Prostate gland (tissue), 2 donors: ENCODE results near the gene LSM4. TPM values are rescaled to one million over a fixed set of nuclear protein-coding genes. Genes with fewer than 3 reads are reported as not detected.

Source experiments
- DNase-seq: peaks from one replicate; pipeline ENCODE4 v3.0.0-alpha.2; 2019; ENCODE audit warnings: low spot score
- H3K27ac ChIP-seq, 2 donors: fragments of 200-600 bp; sonication (generic); 2 replicates each; pipeline ENCODE4 v1.5.1; 2017 to 2019
- H3K27me3 ChIP-seq: fragments of 200-600 bp; sonication (generic); replicated peaks from 2 replicates; pipeline ENCODE4 v1.5.1; 2019; ENCODE audit not compliant: insufficient read depth
- H3K36me3 ChIP-seq, 2 donors: fragments of 200-600 bp; sonication (generic); 1 replicate in 1 of 2; 2 replicates in 1 of 2; pipeline versions ENCODE4 v1.5.1 to v1.8.1; 2017 to 2019
- H3K4me1 ChIP-seq: fragments of 200-600 bp; sonication (generic); replicated peaks from 2 replicates; pipeline ENCODE4 v1.5.1; 2019
- H3K4me3 ChIP-seq, 2 donors: fragments of 200-600 bp; sonication (generic); 2 replicates each; pipeline ENCODE4 v1.5.1; 2017 to 2019
- H3K9me3 ChIP-seq: fragments of 200-600 bp; sonication (generic); 2 replicates; pipeline ENCODE4 v1.5.1; 2017
- CTCF ChIP-seq, 4 experiments: fragments of 200-600 bp in 2 of 4; fragments of 450-650 bp in 2 of 4; sonication (generic) in 2 of 4; IDR thresholded peaks; 1 replicate in 3 of 4; 2 replicates in 1 of 4; pipeline ENCODE4 v1.5.1; 2016 to 2019; ENCODE audit warnings: antibody characterized with exemption in 4 of 4, mild to moderate bottlenecking in 2 of 4, moderate library complexity in 2 of 4
- POLR2A ChIP-seq: fragments of 450-650 bp; IDR thresholded peaks from one replicate; pipeline ENCODE4 v1.6.1; 2016; ENCODE audit warnings: antibody characterized with exemption, mild to moderate bottlenecking
- POLR2AphosphoS5 ChIP-seq: sonication (generic); formaldehyde crosslinking; IDR thresholded peaks from one replicate; pipeline ENCODE4 v1.6.1; 2017; ENCODE audit warnings: antibody characterized with exemption
- WGBS: methylation state at CpG from one replicate; pipeline ENCODE4 v1.1.5; 2018; 5-methylcytosine and 5-hydroxymethylcytosine counted together
- intact Hi-C: fragments of 100-400 bp; cut with DNase I; formaldehyde crosslinking; loops from one replicate; pipeline ENCODE4 v1.14.2; 2022
- total RNA-seq, 2 donors: library from RNA; depleted of rRNA; stranded (reverse); fragments of >200 nt; gene quantifications; one replicate each; pipeline ENCODE4 v1.1.0, GENCODE V29; 2016

The LSM4 gene
- total RNA-seq, 2 donors from 2014 or later = 157 to 215 TPM

GRCh38 chr19:18271433-18271841 is 51.4 kb downstream of the LSM4 start:
- WGBS = 47% methylated on average over 6 of the region's 6 CpGs
- H3K27ac ChIP-seq = no peak overlapping the region
- DNase-seq = no peak
- peaks cover 12% of the 10 kb centered on the region for H3K4me1 ChIP-seq
- no peaks in the 10 kb centered on the region for H3K9me3 ChIP-seq
- intact Hi-C loops = no loop called here
- H3K36me3 ChIP-seq = peaks cover 7 to 10% of the 10 kb centered on the region in 2 donors
- no peaks in the 10 kb centered on the region for H3K27me3 ChIP-seq
- TF ChIP-seq POLR2A (no peak), POLR2AphosphoS5 (no peak)
- H3K4me3 ChIP-seq = no peak overlapping the region

GRCh38 chr19:18270326-18270725 is 52.5 kb downstream of the LSM4 start:
- no peaks in the 10 kb centered on the region for H3K27me3 ChIP-seq
- H3K4me1 ChIP-seq = peaks cover 9% of the 10 kb centered on the region
- H3K9me3 ChIP-seq = no peaks in the 10 kb centered on the region
- intact Hi-C loops = no loop called here
- no peak overlapping the region for H3K27ac ChIP-seq
- TF ChIP-seq POLR2A (no peak), CTCF (IDR thresholded peaks at IDR 0.05) (no peak), POLR2AphosphoS5 (no peak)
- no peak overlapping the region for H3K4me3 ChIP-seq
- DNase-seq = no peak
- WGBS = 91% methylated on average over 9 of the region's 9 CpGs
- H3K36me3 ChIP-seq = peaks cover 7 to 10% of the 10 kb centered on the region in 2 donors

GRCh38 chr19:18269070-18269723 is 53.7 kb downstream of the LSM4 start:
- no peaks in the 10 kb centered on the region for H3K27me3 ChIP-seq
- no peaks in the 10 kb centered on the region for H3K9me3 ChIP-seq
- TF ChIP-seq CTCF (IDR thresholded peaks at IDR 0.05) (no peak), POLR2AphosphoS5 (no peak), POLR2A (no peak)
- no peak overlapping the region for H3K27ac ChIP-seq
- H3K4me3 ChIP-seq = no peak overlapping the region
- no peak for DNase-seq
- no peaks in the 10 kb centered on the region for H3K4me1 ChIP-seq
- peaks cover 7 to 10% of the 10 kb centered on the region in 2 donors for H3K36me3 ChIP-seq
- 87% methylated on average over 2 of the region's 2 CpGs for WGBS
- intact Hi-C loops = no loop called here

- H3K9me3 ChIP-seq = no peaks in the 10 kb centered on the region
- DNase-seq = no peak
- 82% methylated on average over 29 of the region's 42 CpGs for WGBS
- H3K27ac ChIP-seq = no peak overlapping the region
- intact Hi-C loops = no loop called here
- H3K27me3 ChIP-seq = no peaks in the 10 kb centered on the region
- no peaks in the 10 kb centered on the region for H3K4me1 ChIP-seq
- H3K4me3 ChIP-seq = no peak overlapping the region
- TF ChIP-seq POLR2AphosphoS5 (no peak), CTCF (IDR thresholded peaks at IDR 0.05) (no peak), POLR2A (no peak)
- H3K36me3 ChIP-seq = peaks cover 7 to 10% of the 10 kb centered on the region in 2 donors
These were observed 55.8 kb downstream of the LSM4 start for GRCh38 chr19:18266771-18267686.

- 91% methylated on average over 7 of the region's 7 CpGs for WGBS
- Histone ChIP-seq H3K4me1 (no peaks in the 10 kb centered on the region), H3K36me3 (peaks cover 7 to 10% of the 10 kb centered on the region in 2 donors), H3K27ac (no peak overlapping the region), H3K27me3 (no peaks in the 10 kb centered on the region), H3K9me3 (no peaks in the 10 kb centered on the region), H3K4me3 (no peak overlapping the region)
- no peak for DNase-seq
- TF ChIP-seq POLR2AphosphoS5 = no peak
- no peak for TF ChIP-seq CTCF (IDR thresholded peaks at IDR 0.05)
- TF ChIP-seq POLR2A = no peak
- intact Hi-C loops = no loop called here
These were observed 57.3 kb downstream of the LSM4 start for GRCh38 chr19:18265582-18265981.
